HG03060 (cell line): ENCODE results near the gene DNAJB8.

ENCODE experiments used
- ATAC-seq: cut with Tn5 transposase; IDR thresholded peaks from one replicate; pipeline ENCODE4 v1.9.1; 2021; ENCODE audit warnings: low read depth, moderate number of reproducible peaks; ENCODE audit not compliant: unreplicated experiment

DNAJB8 gene

DNA sequence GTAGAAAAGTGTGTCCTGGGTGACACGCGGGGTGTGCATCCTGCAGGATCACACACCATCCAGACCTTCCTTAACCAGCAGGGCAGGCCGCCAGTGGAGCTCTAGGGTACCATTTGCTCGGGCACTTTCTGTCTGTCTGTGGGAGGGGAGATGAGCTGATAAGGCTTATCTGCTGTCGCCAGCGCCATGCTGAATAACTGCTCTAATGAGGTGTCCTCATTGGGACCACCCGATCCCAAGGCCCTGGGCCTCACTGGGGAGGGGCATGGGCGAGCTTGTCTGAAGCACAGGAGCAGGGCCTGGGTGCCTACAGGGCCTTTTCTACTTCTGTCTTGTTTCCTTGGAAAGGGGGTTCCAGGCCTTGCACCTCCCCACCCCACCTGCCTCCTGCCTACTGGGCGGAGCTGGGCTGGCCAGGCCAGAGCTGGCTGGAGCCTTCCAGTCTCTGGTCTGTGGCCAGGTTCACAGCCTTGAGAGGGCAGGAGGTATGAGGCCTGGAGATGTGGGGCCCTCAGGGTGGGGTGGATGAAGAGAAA, 28.8 kb upstream of the DNAJB8 start:
- no peak for ATAC-seq

GRCh38 chr3:128494367-128494650, 27.6 kb upstream of the DNAJB8 start:
- ATAC-seq, result no peak

DNA sequence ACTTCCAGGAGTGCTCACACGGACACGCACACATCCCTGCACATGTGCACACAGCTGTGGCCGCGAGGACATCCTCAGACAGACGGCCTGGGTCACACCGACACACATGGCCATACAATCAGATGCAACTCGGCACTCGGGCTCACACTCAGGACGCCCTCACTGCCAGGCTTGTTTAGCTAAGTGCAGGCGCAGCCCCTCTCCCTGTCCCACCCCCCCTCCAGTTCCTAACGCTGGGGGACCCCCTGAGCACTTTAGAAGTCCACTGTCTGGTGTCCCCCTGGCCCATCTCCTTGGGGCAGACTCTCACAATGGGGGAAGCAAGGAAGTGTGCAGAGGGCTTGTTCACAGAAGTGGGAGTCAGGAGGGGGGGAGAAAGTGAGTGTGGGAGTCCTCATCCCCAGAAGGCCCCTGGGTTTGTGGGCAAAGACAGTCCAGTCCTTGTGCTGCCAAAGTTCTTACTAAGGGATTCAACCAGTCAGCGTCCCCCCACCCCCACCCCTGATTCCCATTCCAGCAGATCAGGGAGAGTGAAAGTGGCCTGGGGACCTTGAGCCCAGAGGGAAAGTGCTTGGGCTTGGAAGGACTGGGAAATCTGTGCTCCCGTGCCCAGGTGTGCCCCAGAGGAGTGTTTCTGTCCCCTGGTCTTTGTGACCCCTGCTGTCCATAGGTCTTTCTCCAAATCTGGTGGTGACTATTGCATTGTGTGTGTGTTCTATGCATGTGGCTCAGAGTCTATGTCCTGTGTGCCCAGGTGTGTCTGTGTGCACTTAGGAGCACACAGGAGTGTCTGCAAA, 27.1 kb upstream of the DNAJB8 start:
- no peak for ATAC-seq

GRCh38 chr3:128492671-128493569, 26.2 kb upstream of the DNAJB8 start, which contains the start of gene GATA2:
GATA2 (minus strand) TSS chr3:128493201; CDS start chr3:128487031, 6,170 bp downstream.
- ATAC-seq, result no peak

- ATAC-seq, result no peak
Measured at GRCh38 chr3:128491941-128492670, 25.4 kb upstream of the DNAJB8 start.

DNA sequence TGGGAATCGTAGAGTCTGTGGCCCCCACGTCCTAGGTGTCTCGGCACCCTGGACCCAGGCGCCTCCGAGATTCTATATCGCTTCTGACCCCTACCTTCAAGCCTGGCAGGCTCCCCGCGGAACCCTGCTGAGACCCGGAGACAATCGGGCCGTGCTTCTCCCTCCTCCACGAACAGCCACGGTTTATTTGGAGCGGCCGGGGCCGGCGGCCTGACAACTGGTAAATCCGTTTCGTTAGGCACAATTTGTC, 24.9 kb upstream of the DNAJB8 start:
- no peak for ATAC-seq

- no peak for ATAC-seq
Measured at GRCh38 chr3:128490915-128491690, 24.4 kb upstream of the DNAJB8 start.

GRCh38 chr3:128490650-128490914, 23.9 kb upstream of the DNAJB8 start:
- no peak for ATAC-seq

DNA sequence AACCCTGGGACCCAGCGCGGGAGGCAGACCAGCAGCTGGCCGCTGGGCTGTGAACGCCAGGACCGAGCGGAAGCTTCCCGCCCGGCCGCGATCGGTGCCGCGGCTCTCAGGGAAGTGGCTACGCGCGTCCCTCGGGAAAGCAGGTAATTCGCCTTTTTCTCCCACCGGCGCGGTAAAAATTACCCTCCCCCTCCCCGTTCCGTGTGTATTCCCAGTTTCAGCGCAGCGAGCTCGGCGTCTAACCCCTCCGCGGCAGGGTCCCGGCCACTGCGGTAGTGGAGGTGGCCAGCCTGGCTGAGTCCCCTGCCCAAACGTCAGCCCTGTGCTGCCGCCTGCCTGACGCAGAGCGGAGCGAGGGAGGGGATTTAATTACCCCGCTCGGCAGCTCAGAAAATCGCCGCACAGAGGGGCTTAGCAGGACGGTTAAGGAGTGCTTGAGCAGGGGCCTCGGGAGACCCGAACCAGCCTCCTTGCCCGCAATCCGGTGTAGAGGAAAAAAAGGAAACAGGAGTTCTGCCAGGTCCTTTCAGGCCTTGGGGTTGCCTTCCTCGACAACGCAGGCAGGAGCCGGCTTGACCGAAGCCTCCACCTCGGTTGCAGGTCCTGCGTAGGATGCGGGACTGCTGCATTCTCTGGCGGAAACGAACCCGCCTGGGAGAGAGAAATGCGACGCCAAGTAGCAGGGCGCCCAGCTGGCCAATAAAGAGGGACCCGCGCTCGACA, 23.4 kb upstream of the DNAJB8 start:
- ATAC-seq, result no peak

DNA sequence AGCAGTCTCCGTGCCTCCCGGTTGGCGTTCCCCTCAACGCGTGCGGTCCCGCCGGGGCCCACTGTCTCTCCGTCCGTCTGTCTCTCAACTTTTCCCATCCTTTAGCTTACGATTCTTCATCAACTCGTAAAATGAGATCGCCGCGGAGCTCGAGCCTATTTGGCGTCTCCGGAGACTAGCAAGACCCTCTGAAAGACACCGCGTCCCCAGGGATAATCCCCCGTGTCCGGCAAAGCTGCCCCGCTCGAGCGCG, 22.9 kb upstream of the DNAJB8 start:
- ATAC-seq, result no peak

DNA sequence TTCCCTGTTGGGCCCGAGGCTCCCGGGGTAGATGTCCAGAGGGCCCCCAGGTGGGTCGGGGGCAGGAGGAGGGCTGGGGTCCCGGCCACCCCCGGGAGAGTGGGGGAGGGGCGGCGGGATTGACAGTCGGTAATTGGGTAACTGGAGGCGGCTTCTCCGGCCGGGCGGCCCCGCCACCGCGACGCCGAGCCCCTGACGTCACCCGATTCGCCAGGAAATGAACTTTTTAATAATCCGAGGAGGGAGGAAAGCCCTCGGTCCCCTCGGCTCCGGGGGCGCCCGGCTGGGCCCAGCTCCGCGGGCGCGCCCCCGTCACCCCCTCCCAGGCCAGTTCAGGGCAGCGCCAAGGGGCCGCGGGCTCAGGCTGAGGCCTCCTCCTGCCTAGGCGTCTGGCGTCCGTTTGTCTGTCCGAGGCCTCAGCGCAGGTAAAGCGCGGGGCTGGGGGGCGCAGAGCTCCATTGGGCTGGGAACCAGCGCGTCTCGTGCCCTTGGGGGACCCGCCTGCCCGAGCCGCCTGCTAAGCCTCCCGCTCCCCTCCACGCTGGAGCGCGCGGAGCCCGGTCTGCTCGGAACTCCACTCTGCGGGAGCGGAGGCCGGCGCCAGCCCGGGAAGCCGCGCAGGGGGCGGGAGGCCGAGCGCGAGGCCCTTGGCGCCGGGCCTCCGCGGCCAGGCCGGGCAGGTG, 22.4 kb upstream of the DNAJB8 start:
- ATAC-seq, result no peak

DNA sequence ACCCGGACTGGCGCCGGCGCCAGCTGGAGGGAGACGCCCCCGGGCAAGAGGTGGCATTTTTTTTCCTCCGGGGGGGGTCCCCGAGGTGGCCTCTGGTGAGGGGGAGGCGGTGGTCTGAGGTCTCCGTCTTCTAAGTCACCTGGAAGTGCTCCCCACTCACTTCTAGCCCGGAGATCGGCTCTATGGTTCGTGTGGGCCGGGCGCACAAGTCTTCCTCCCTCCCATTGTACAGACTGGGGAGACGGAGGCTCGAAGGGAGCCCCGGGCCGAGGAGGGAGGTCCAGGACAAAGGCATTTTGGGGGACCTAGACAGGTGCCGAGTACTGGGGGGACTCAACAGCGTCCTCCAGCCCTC, 21.9 kb upstream of the DNAJB8 start:
- no peak for ATAC-seq

- no peak for ATAC-seq
Measured at GRCh38 chr3:128487813-128488635, 21.3 kb upstream of the DNAJB8 start.

DNA sequence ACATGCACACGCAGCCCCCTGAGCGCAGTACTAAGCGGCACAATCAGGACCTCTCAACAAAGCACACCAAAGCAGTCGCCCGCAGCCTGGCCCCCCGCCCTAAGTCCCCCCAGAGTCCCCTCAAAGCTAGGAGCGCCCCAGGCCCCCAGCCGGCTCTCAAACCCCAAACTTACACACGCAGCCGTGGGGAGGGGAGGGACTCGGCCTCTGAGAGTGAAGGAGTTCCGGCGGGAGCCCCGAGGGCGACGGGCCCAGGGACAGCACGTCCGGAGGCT, 20.8 kb upstream of the DNAJB8 start:
- ATAC-seq, result no peak

DNA sequence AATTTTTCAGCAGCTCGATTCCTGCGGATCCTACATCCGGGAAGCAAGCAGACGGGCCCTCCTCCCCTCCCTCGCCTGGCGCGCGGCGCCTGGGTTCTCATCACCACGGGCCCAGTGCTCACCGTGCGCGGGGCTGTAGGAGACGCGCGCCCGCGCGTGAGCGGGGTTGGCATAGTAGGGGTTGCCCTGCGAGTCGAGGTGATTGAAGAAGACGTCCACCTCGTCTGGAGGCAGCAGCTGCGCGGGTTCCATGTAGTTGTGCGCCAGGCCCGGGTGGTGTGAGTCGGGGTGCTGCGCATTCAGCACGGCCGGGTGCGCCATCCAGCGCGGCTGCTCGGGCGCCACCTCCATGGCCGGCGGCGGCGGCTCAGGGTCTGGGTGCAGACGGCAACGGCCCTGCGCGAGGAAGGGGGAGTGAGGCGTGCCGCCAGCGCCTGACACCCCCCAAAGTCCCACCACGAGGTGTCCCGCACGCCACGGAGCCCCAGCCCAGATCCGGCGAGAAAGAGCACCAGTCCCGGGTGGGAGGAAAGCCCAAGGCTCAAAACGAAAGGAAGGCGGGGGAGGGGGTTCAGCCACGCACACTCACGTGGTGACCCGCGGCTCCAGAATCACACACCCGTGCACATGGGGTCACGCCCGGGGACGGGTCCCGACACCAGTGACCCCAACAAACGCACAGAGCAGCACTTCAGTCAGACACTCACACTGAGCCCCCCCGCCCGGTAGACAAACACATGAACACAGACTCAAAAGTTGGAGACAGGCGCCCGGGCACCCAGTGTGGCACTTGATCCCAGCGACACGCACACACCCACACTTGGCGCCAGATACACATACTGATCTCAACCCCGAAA, 20.2 kb upstream of the DNAJB8 start:
- no peak for ATAC-seq

GRCh38 chr3:128486205-128486628, 19.5 kb upstream of the DNAJB8 start:
- ATAC-seq, result no peak

GRCh38 chr3:128485282-128486204, 18.9 kb upstream of the DNAJB8 start:
- no peak for ATAC-seq
